Suppressor macrophage (primary cell): ENCODE measurements around the gene HAGH.

Source experiments
- DNase-seq, 4 experiments: peaks; one replicate each; pipeline ENCODE4 v3.0.0-alpha.2; 2020 to 2022

HAGH gene

GRCh38 chr16:1831186-1832075 lies 4.8 kb upstream of the HAGH start:
- no peak for DNase-seq

- DNase-seq: no peak
These were observed 3.6 kb upstream of the HAGH start for GRCh38 chr16:1830213-1830612.

DNA sequence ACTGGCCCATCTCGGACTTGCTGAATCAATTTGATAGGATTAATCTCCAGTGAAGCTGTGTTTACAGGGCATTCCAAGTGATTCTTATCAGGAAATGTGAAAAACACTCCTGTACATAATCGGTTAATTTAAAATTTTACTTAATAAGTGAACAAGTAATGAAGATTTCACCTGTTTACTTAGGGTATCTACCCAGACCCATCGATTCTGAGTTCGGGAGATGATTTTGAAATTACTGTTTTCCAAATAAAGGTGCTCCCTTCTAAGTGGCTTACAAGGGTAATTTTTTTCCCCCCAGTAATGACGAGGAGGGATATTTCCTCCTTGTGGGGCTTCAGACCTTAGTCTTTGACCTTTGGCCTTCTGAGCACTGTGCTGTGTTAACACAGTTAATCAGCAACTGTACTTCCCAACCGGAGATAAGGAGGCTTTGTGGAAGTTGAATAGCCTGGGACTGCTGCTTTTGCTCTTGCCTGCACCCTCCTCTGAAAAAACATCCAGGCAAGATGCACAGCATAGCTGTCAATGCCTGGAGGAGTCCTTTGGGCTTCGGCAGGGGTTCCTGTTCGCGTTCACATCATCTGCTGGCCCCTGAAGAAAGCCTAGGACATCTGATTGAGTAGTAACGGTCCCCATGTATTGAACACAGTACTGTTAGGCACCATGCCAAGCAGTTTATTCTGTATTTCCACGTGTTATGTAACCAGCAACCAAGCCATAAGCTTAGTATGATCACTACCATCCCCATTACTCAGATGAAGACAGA lies 2.2 kb upstream of the HAGH start:
- DNase-seq: peak in 2 of 4 experiments; percentile 2 to 13

GRCh38 chr16:1825864-1826690 lies 548 bp downstream of the HAGH start:
- DNase-seq: peak; percentile 62 to 90 (median 80)

GRCh38 chr16:1825381-1825863 lies 1.2 kb downstream of the HAGH start:
- no peak for DNase-seq

DNA sequence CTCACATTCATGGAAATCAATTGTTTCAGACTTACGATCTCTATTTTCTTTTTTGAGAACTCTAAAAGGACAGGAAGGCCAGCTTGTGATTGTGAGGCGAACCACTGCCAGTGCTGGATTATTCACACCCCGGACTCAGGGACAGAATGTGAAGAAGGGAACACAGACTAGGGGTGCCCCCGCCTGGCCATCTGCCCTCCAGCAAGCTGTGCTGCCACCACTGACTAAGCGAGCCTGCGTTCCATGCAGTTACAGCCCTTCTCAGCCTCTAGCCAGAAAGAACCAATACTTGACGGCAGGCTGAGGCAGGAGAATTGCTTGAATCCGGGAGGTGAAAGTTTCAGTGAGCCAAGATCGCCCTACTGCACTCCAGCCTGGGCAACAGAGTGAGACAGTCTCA lies 2.8 kb downstream of the HAGH start:
- peak in 2 of 4 experiments; percentile 12 to 26 for DNase-seq

DNA sequence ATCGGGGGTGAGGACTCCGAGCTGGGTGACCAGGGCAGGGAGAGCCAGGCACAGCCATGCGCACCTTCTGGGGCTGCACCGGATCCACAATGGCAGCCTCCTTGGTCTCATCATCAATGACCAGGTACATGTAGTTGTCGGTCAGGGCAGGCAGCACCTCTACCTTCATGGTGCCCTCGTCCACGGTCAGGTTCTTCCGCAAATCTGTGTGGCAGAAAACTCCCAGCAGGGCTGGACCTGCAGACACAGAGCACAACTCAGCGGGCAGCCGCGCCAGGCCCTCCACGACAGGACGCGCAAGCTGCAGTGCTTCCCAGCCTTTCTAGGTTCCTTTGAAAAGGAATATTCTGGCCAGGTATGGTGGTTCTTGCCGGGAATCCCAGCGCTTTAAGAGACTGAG lies 3.8 kb downstream of the HAGH start:
- no peak for DNase-seq

DNA sequence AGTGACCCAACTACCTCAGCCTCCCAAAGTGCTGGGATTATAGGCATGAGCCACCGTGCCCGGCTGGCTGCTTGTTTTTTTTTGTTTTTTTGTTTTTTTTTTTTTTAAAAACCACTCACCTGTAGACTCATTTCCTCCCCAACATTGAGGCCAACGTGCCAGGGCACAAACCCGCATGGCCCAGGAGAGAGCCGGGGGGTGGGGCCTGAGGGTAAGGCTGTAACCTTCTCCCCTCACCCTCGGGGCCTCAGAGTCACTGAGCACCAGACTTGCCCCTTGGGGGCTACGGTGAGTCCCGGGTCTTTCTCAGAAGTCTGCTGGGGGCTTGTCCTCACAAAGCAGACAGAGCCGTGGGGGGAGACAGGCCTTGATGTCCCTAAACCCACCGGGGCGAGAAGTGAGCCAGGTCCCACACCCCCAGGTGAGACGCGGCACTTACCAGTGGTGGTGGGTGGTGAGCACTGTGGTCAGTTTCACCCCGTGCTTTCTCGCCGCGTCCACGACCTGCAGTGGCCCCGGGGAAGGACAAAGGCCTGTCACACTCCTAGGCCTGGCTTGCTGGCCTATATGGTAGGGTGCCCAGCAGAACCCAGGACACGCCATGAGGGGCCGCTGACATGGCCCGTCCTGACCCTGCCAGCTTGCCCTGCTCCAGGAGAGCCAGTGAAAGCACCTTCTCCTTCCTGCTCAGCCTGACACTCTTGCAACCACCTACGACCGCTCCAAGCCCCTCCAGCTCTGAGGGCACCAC lies 4.6 kb downstream of the HAGH start:
- no peak for DNase-seq

DNA sequence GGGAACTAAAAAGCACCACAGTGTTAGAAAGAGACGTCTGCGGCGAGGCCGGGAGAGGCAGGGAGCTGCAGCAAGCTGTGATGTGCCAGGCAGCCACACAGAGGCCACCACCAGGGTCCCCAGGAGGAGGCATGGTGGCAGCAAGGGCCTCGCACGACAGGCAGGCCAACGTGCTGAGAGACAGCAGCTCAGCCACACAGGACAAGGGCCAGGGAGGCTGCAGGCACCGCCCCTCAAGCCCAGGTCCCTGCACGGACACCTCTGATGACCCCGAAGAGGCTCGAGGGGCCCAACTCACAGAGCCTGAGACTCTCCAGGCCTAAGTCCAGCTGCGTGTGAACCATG lies 5.7 kb downstream of the HAGH start:
- DNase-seq: no peak

DNA sequence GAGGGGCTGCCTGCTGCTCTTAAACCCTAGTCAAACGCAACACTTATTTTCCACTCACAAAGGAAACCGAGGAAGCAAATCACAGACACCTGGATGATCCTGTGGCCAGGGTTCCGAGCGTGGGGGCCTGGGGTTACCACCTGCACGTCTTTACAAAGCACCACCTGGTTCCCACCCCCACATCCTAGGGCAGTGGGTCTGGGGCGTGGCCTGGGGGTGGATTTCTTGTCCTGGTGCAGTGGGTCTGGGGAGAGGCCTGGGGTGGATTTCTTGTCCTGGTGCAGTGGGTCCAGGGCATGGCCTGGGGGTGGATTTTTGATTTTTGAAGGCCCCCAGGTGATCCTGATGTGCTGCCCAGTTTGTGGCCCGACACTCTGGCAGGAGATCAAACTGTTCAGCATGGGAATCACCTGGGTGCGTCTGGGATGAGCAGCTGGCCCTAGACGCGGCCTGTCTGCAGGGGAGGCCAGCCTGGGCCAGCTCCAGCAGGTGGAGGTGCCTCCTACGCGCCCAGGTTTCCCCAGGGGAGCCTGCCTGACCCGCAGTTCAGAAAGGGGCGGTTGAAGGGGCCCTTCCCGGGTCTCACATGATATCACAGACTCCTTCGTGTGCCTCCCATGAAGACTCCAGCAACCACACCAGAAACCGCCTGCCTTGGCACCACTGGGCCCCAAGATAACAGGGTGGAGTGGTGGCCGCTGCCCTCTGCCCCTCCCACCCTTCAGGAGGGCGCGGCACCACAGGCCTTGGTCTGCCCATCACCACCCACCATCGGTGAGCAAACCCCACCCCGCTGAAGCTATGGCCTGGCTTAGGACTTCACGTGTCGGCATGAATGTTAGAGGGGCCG lies 6.3 kb downstream of the HAGH start:
- no peak for DNase-seq

- DNase-seq: no peak
These were observed 7.0 kb downstream of the HAGH start for GRCh38 chr16:1819611-1820010.

GRCh38 chr16:1818873-1819525 lies 7.6 kb downstream of the HAGH start:
- no peak for DNase-seq

DNA sequence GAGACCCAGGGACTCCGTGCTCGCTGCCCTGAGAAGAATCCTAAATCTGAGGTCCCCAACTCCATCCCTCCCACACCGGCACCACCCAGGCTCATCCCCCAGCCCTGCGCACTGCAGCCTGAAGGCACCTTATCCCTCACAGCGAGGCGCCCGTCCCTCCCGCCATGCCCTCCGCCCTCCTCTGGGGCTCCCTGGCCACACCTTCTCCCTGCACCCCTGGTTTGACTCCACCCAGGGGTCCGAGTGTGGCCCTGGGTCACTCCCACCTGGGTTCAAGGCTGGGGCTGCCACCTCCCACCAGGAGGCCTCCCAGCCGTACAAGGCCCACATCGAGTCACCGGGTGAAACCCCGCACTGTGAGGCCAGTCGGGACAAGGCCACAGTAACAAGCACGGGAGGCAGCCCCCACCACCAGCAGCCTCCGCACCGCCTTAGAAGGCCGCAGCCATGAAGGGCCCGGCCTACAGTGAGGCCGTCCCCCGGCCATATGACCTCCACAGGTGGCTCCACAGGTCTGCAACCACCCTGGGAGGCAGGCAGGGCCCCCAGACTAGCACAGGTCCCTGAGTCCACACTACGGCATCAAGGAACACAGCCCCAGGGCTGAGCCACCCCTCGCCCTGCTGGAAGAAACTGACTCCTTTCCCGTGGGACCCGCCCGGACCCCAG lies 8.3 kb downstream of the HAGH start:
- no peak for DNase-seq

- DNase-seq: no peak
These were observed 8.9 kb downstream of the HAGH start for GRCh38 chr16:1817716-1818115.

DNA sequence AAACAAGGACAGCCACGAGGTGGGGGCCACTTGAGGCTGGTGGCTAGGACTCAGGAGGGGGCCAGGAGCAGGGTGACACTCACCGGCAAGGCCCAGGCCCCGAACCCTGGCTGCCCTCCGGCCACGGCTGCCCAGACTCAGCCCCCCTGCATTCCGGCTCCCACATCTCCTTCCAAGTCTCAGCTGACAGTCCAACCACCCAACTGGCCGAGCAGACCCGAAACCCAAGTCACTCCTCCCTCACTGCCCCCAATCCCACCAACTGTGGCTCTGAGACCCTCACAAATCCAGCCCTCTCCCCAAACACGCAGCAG lies 9.4 kb downstream of the HAGH start:
- DNase-seq: no peak

DNA sequence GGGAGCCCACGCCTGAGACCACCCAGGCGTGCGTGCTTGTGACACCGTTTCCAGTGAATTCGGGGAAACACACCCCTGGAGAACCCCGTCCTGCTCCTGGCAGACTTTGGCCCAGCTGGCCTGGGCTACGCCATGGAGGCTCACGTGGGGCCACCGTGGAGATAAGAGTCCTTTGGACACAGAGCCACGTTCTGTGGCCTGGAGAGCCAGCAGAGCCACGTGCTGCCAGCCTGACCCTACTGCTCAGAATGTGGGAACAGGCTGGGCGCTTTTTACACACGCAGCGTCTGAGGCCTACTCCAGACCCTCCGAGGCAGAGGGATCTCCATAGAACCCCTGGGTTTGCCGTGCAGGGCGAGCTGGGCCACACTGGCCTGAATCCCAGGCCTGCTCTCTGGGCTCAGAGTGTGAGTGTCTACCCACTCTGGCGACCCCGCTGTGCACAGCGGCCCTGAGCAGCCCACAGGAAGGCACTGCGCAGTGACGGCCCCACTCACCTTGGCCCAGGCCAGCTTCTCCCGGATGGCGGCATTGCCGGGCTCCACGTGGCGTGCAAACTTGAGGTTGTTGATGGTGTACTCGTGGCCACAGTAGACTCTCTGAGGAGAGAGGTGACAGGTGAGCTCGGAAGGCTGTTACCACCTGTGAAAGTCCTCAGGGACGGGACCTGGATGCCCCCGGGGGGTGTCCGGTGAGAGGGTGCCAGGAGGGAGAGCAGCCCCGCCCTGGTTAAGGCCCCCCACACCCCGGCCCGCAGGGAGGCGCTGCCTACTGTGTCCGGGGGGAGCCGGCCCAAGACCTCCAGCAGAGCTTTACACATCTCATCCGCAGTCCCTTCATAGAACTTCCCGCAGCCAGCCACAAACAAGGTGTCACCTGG lies 10.0 kb downstream of the HAGH start:
- no peak for DNase-seq

DNA sequence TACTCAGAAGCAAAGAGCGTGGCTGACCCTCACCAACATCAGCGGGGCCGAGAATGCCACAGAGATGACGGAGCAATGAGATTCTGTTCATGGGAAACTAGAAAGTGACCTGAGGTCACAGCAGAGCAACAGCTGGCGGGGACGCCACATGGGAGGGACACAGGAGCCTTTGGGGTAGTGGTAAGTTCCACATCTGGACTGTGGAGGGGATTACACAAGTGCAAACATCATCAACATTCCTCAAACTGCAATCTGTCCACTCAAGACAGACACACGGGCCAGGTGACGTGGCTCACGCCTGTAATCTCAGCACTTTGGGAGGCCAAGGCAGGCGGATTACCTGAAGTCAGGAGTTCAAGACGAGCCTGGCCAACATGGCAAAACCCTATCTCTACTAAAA lies 11.2 kb downstream of the HAGH start:
- DNase-seq: no peak

DNA sequence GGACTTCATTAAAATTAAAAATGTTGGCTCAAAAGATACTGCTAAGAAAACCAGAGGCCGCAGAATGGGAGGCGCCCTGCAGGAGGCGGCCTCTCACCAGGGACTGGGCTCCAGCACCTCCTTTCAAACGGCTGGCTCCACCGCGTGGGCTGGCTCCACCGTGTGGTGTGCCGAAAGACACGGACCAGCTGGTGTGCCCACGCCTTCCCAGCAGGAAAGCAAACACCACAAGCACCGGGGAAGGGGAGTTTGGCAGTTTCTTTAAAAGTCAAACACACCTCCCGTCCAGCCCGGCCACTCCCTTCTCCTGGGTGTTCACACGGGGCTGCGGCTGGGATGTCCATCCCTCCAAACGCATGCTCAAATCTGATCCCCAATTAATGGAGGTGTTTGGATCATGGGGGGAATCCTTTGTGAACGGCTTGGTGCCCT lies 13.9 kb downstream of the HAGH start:
- DNase-seq: peak; percentile 71 to 89 (median 78)

DNA sequence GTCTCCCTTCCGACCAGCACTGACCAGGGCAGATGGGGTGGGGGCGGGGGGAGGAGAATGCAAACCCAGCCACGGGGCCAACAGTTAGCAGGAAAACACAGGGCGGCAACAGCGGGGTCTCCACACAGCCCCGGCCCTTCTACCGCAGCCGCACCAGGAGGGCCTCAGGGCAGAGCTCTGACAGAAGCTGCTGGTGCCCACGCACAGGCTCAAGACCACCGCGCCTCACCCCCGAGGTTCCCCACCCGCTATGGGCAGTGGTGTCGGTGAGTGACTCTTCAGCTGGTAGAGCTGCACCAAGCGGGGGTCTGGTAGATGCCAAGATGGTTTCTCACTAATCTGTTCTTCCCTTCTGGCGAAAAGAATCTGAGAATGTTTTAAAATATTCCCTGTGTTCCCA lies 16.1 kb downstream of the HAGH start:
- DNase-seq: no peak
